Dermis blood vessel endothelial cell (primary cell): ENCODE measurements around the gene ALX1. TPM values are rescaled to one million over a fixed set of nuclear protein-coding genes. Genes with fewer than 3 reads are reported as not detected.
"Not testable (repeated sequence)": the region's sequence is repeated elsewhere in the genome, so short reads cannot be mapped to it uniquely, and the experiment has no call there.

Experiments used
- DNase-seq: peaks from one replicate; pipeline ENCODE4 v3.0.0; 2010
- total RNA-seq: library from RNA; depleted of rRNA; stranded (reverse); fragments of >200 nt; gene quantifications from 2 replicates; pipeline ENCODE4 v1.2.3, GENCODE V29; 2014

ALX1 gene
- total RNA-seq, 1 donor from 2014 or later: not detected

DNA sequence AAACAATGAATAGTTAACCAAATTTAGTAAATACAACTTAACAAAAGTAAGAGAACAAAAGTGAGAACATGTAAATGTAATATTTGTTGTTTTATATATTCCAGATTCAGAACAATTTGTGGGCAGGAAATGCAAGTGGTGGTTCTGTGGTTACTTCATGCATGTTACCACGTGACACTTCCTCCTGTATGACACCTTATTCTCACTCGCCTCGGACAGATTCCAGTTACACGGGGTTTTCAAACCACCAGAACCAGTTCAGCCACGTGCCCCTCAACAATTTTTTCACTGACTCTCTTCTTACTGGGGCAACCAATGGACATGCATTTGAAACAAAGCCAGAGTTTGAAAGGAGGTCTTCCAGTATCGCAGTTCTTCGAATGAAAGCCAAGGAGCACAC, 21.0 kb downstream of the ALX1 start:
- no peak for DNase-seq

DNA sequence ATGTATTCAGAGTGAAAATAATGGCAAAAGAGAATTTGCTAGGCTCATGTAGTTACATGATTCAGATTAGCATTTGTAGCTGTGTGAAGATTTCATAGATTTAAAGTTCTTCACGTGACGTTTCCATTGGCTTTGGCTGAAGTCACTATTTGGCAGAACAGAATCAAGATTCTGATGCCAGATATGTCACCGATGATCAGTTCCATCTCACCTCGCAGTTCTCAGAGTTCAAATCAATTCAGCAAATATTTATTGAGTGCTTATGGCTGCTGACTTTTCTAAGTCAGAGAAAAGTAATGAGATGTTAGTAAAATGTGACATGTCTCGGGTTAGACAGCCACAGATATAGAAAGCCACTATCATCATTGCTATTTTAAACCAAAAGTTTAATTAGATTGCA, 28.4 kb downstream of the ALX1 start:
- no peak for DNase-seq

DNA sequence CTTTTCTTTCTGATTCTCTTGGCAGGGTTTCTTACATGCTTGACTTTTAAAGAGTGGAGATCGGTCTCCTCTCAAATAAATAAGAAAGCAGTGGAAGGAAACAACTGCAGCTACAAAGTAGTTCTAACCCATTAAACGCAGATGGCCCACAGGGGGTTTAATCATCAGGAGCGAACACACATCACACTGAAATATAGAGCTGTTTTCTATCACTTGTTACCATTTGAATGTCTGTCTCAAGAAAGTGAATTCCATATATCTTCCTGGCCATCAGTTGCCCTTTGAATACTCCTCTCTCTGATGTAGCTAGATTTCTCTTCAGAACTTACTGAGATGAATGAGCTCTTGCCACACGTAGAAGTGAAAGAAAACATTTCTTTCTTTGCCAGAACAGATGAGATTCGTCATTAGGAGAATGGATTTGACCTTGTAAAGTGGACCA, 29.1 kb downstream of the ALX1 start:
- DNase-seq: no peak

DNA sequence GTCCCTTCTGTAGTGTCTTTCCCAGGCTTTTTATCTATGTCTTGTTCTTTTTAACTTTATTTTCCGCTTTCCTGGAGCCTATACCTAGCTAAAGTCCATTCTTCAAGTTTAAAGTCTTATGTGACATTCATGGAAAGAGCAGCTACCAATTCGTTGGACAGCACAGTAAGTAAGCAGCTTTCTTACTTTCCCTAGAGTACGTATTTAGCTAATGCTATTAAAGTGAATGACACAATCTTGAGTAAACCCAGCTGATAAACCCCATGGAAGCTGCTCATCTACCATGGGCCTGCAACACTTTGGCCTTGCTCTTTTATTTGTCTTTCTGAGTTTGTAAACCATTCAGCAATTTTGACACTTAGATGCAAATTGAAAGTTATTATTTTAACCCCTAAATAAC, 30.0 kb downstream of the ALX1 start:
- DNase-seq: no peak

DNA sequence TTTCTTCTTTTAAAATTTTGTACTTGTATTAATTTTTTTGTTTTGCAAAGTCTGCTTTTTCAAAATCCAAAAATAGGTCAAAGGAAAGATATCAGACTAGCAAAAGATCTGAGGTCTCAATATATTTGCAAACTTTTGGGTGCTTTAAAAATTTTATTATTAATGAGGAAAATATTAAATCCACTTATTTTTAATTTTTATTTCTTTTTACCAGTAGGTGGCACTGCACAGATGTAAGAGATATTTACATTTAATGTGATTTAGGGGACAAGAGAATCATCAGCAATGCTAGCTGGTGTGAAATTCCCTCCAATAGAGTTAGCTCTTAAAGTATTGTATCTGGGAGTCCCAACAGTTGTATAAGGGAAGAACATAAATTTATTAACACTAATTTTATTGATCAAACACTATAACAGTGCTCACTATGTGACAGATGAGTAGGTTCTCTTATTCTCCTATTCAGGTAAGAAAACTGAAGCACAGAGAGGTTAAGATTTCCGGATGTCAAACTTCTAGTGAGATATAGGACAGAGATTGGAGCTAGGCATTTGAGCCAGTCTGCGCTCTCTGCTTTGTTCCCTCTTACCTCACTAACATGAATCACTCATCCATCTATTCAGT, 30.5 kb downstream of the ALX1 start:
- peak; percentile 36 for DNase-seq

DNA sequence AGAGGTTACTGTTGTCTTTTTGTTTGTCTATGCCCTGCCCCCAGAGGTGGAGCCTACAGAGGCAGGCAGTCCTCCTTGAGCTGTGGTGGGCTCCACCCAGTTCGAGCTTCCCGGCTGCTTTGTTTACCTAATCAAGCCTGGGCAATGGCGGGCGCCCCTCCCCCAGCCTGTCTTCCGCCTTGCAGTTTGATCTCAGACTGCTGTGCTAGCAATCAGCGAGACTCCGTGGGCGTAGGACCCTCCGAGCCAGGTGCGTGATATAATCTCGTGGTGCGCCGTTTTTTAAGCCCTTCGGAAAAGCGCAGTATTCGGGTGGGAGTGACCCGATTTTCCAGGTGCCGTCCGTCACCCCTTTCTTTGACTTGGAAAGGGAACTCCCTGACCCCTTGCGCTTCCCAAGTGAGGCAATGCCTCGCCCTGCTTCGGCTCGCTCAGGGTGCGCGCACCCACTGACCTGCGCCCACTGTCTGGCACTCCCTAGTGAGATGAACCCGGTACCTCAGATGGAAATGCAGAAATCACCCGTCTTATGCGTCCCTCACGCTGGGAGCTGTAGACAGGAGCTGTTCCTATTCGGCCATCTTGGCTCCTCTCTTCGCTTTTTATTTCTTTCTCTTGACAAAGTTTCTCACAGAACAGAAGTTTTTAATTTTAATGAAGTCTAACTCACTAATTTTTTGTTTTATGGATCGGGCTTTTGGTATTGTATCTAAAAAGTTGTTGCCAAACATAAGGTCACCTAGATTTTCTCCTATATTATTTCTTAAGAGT, 38.0 kb downstream of the ALX1 start:
- DNase-seq: not testable (repeated sequence)

DNA sequence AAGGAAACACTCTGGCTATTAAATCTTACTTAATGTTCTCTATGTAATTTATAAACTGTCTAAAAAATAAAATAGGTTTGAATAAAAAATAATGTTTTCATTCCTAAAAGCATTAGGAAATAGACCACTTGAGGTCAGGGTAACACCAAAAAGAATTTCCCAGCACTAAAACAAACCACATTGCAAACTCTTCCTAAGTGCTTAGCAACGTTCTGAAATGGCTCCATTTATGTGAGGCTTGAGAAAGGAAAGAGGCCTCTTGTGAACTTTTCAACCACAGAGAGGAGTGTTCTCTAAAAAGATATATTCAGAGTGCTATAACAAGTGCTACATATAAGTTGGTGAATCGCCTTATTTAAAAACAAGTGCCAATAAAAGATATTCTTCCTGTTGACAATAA, 42.7 kb downstream of the ALX1 start:
- no peak for DNase-seq

DNA sequence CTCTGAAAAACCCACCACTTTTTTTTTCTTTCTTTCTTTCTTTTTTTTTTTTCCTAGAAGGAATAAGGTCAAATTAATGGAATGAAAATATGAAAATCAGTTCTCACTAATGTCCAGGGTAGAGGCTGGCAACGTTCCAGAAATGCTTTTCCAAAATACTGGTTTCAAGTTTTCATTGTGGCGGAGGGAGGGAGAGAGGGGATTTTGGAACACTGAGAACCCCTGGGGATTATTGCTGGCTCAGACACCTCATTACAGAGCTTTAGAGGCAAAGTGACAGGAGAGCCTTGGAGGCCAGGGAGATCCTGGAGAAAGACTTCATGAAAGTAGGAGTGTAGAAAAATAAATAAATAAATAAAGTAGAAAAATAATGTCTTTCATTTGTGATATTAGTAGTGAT, 45.4 kb downstream of the ALX1 start:
- no peak for DNase-seq

DNA sequence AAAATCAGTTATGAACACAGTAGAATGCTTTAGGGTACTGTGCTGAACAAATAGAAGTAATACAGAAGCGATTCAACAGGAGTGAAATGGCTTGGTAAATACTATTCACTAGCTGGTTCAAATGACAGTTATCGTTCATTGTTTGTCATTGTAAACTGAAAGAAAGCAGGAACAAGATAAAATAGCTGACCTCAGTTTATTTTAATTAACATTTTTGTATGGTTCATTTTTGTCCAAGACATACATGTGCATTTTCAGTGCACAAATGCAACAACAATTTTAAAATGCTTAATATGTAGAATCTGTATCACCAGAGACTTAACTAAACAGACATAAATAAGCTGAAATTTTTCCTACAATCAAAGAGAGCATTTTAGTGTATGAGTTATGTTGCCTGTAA, 49.9 kb downstream of the ALX1 start:
- DNase-seq: no peak

DNA sequence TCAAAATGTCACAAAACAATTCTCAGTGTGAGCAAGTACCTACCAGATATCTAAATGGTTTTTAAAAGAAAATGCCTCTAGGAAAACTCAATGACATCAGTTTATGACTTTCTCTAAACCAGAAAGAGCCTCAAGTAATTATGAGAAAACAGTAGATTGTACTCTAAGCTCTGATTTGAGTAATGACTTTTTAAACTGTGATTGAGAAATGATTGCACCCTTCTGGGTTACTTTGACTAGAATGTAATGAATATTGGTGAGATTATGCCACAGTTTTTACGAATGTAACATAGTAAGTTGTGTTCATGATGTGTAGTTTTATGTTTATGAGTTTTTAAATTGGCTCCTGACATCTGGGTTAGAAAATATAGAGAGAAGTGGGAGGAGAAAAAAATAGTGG, 68.8 kb downstream of the ALX1 start:
- DNase-seq: no peak

DNA sequence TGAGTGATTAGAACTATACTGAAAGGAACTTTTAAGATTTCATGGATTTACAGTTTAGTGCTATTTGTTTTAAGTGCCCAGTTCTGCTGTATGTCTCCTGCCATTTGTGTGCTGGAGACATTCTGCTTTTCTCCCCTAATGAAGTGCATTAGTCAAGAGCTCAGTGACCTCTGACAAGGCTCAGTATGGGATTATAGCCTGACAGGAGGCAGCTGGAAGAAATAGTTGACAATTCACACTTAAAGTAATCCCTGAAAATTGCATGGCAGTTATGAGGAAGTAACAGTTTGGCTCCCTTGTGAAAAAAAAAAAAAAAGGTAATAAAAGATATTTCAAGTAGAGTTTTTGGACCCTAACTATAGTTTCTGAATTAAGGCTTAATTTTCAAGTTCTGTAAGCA, 70.3 kb downstream of the ALX1 start:
- no peak for DNase-seq

Other genes starting within 250 kb of the ALX1 start
- gene TSPAN19, start 243.9 kb upstream of the ALX1 start, total RNA-seq: under 0.01 TPM in 1 of 2 replicates, not detected in the other
- gene LRRIQ1, start 243.9 kb upstream of the ALX1 start, total RNA-seq: 0.37 and 0.68 TPM in 2 replicates